ENCODE data around the gene C9orf43.
A peak's percentile ranks its signal among the peaks of the same experiment; 100 is the strongest.

C9orf43 gene

GRCh38 chr9:113477661-113478060 is 67.1 kb downstream of the C9orf43 start:
- H2AFZ ChIP-seq (ENCODE audit: low read length) = no peak overlapping the region
- H3K27me3 ChIP-seq (ENCODE audit: insufficient read depth, low read length, poor library complexity, severe bottlenecking) = no peaks in the 10 kb centered on the region
- H3K9ac ChIP-seq (ENCODE audit: low read depth, low read length, poor library complexity, severe bottlenecking) = no peak overlapping the region
- peaks cover 19% of the 10 kb centered on the region for H3K4me1 ChIP-seq (ENCODE audit: insufficient read depth, low read length, poor library complexity, severe bottlenecking)
- TF ChIP-seq EZH2phosphoT487 (IDR thresholded peaks at IDR 0.05; ENCODE audit: borderline replicate concordance) = no peak
- TF ChIP-seq CTCF (conservative IDR thresholded peaks at IDR 0.05; ENCODE audit: low read length) = no peak
- no peaks in the 10 kb centered on the region for H3K79me2 ChIP-seq (ENCODE audit: insufficient read depth, low read length)
- H4K20me1 ChIP-seq (ENCODE audit: insufficient read depth, low read length, poor library complexity, severe bottlenecking) = no peaks in the 10 kb centered on the region
- no peak overlapping the region for H3K4me3 ChIP-seq (ENCODE audit: low read length, poor library complexity, severe bottlenecking)
- H3K9me2 ChIP-seq (replicated peaks; ENCODE audit: low read depth, low read length) = no peaks in the 10 kb centered on the region
- H3F3A ChIP-seq (ENCODE audit: low read depth) = no peaks in the 10 kb centered on the region
- H3K4me2 ChIP-seq (ENCODE audit: low read depth, low read length, poor library complexity, severe bottlenecking) = no peak overlapping the region
- no peaks in the 10 kb centered on the region for H3K9me3 ChIP-seq (ENCODE audit: insufficient read depth, low read depth, low read length)
- no peaks in the 10 kb centered on the region for H3K36me3 ChIP-seq (ENCODE audit: insufficient read depth, low read length)

- no peaks in the 10 kb centered on the region for H3F3A ChIP-seq (ENCODE audit: low read depth)
- H3K27me3 ChIP-seq (ENCODE audit: insufficient read depth, low read length, poor library complexity, severe bottlenecking) = no peaks in the 10 kb centered on the region
- peak overlapping the region; percentile 16 for H3K4me2 ChIP-seq (ENCODE audit: low read depth, low read length, poor library complexity, severe bottlenecking)
- no peak overlapping the region for H3K4me3 ChIP-seq (ENCODE audit: low read length, poor library complexity, severe bottlenecking)
- no peaks in the 10 kb centered on the region for H3K36me3 ChIP-seq (ENCODE audit: insufficient read depth, low read length)
- H3K9me2 ChIP-seq (replicated peaks; ENCODE audit: low read depth, low read length) = no peaks in the 10 kb centered on the region
- peaks cover 19% of the 10 kb centered on the region for H3K4me1 ChIP-seq (ENCODE audit: insufficient read depth, low read length, poor library complexity, severe bottlenecking)
- H3K9me3 ChIP-seq (ENCODE audit: insufficient read depth, low read depth, low read length) = no peaks in the 10 kb centered on the region
- no peaks in the 10 kb centered on the region for H3K79me2 ChIP-seq (ENCODE audit: insufficient read depth, low read length)
- no peak overlapping the region for H3K9ac ChIP-seq (ENCODE audit: low read depth, low read length, poor library complexity, severe bottlenecking)
- TF ChIP-seq EZH2phosphoT487 (IDR thresholded peaks at IDR 0.05; ENCODE audit: borderline replicate concordance) = no peak
- no peak for TF ChIP-seq CTCF (conservative IDR thresholded peaks at IDR 0.05; ENCODE audit: low read length)
- no peak overlapping the region for H2AFZ ChIP-seq (ENCODE audit: low read length)
- no peaks in the 10 kb centered on the region for H4K20me1 ChIP-seq (ENCODE audit: insufficient read depth, low read length, poor library complexity, severe bottlenecking)
Observed at GRCh38 chr9:113479174-113479621, 68.7 kb downstream of the C9orf43 start.
